LNCAP (cell line): Measurements from ENCODE around the gene HAGHL.

Experiments used
- CTCF ChIP-seq: fragments of 450-650 bp; IDR thresholded peaks from 2 replicates; pipeline ENCODE4 v1.5.1; 2017; ENCODE audit warnings: mild to moderate bottlenecking

HAGHL gene

GRCh38 chr16:719815-720446 is 7.0 kb upstream of the HAGHL start:
- peak; percentile 35; the same call in 1 of the 2 replicates for TF ChIP-seq CTCF

- TF ChIP-seq CTCF: no peak
Observed at GRCh38 chr16:720447-720989, 6.4 kb upstream of the HAGHL start.

- no peak for TF ChIP-seq CTCF
Observed at GRCh38 chr16:720990-721764, 5.7 kb upstream of the HAGHL start, which contains the start of gene ANTKMT. Gene ANTKMT (plus strand): TSS chr16:721146. CDS start chr16:721275, 129 bp downstream.

GRCh38 chr16:721765-722540 is 5.0 kb upstream of the HAGHL start:
- TF ChIP-seq CTCF: no peak

GRCh38 chr16:722835-723633 is 3.9 kb upstream of the HAGHL start:
- TF ChIP-seq CTCF: no peak

GRCh38 chr16:723695-724094 is 3.2 kb upstream of the HAGHL start:
- no peak for TF ChIP-seq CTCF
